CD4-positive, alpha-beta T cell treated with Interferon gamma for 1 hour (primary cell): Measurements from ENCODE around the gene PHF11.
"Not testable (repeated sequence)": the region's sequence is repeated elsewhere in the genome, so short reads cannot be mapped to it uniquely, and the experiment has no call there.

ENCODE experiments used
- DNase-seq: peaks from one replicate; pipeline ENCODE4 v3.0.0-alpha.2; 2020

PHF11 gene

GRCh38 chr13:49550942-49551644 lies 55.3 kb downstream of the PHF11 start:
- no peak for DNase-seq

GRCh38 chr13:49553888-49554287 lies 58.1 kb downstream of the PHF11 start:
- DNase-seq, result no peak

- DNase-seq, result no peak
Measured at GRCh38 chr13:49554387-49554786, 58.6 kb downstream of the PHF11 start.

- no peak for DNase-seq
Measured at GRCh38 chr13:49559006-49559405, 63.3 kb downstream of the PHF11 start.

- DNase-seq, result no peak
Measured at GRCh38 chr13:49560270-49561061, 64.7 kb downstream of the PHF11 start.

- DNase-seq, result no peak
Measured at GRCh38 chr13:49561062-49561410, 65.3 kb downstream of the PHF11 start.

GRCh38 chr13:49563516-49563915 lies 67.8 kb downstream of the PHF11 start:
- no peak for DNase-seq

GRCh38 chr13:49565461-49565860 lies 69.7 kb downstream of the PHF11 start:
- DNase-seq, result not testable (repeated sequence)

GRCh38 chr13:49566461-49566860 lies 70.7 kb downstream of the PHF11 start:
- no peak for DNase-seq

GRCh38 chr13:49567491-49567890 lies 71.7 kb downstream of the PHF11 start:
- no peak for DNase-seq

GRCh38 chr13:49569993-49570689 lies 74.4 kb downstream of the PHF11 start:
- DNase-seq, result no peak

- no peak for DNase-seq
Measured at GRCh38 chr13:49571299-49572240, 75.8 kb downstream of the PHF11 start.
